HG02852 (cell line): ENCODE data around the gene FGFR2.

ENCODE experiments used
- ATAC-seq: cut with Tn5 transposase; IDR thresholded peaks from one replicate; pipeline ENCODE4 v1.9.1; 2021; ENCODE audit warnings: mild to moderate bottlenecking, moderate library complexity; ENCODE audit not compliant: unreplicated experiment

The FGFR2 gene

GRCh38 chr10:121500701-121501332 is 97.4 kb downstream of the FGFR2 start:
- ATAC-seq = no peak

- no peak for ATAC-seq
These were observed 100.5 kb downstream of the FGFR2 start for GRCh38 chr10:121497513-121498470.

GRCh38 chr10:121495719-121496118 is 102.5 kb downstream of the FGFR2 start:
- ATAC-seq = no peak

GRCh38 chr10:121494296-121494695 is 103.9 kb downstream of the FGFR2 start:
- ATAC-seq = no peak

GRCh38 chr10:121493521-121493920 is 104.7 kb downstream of the FGFR2 start:
- no peak for ATAC-seq

- no peak for ATAC-seq
These were observed 107.2 kb downstream of the FGFR2 start for GRCh38 chr10:121490871-121491519.

GRCh38 chr10:121485436-121486139 is 112.7 kb downstream of the FGFR2 start:
- no peak for ATAC-seq

GRCh38 chr10:121484816-121485215 is 113.4 kb downstream of the FGFR2 start:
- ATAC-seq = no peak

GRCh38 chr10:121484401-121484800 is 113.8 kb downstream of the FGFR2 start:
- no peak for ATAC-seq

- ATAC-seq = no peak
These were observed 117.1 kb downstream of the FGFR2 start for GRCh38 chr10:121481180-121481579.

GRCh38 chr10:121478556-121478955 is 119.7 kb downstream of the FGFR2 start:
- no peak for ATAC-seq

- ATAC-seq = no peak
These were observed 128.2 kb downstream of the FGFR2 start for GRCh38 chr10:121469797-121470606.

GRCh38 chr10:121468726-121469125 is 129.5 kb downstream of the FGFR2 start:
- no peak for ATAC-seq

- ATAC-seq = no peak
These were observed 131.8 kb downstream of the FGFR2 start for GRCh38 chr10:121466424-121466823.

- no peak for ATAC-seq
These were observed 133.0 kb downstream of the FGFR2 start for GRCh38 chr10:121465215-121465614.

- no peak for ATAC-seq
These were observed 133.7 kb downstream of the FGFR2 start for GRCh38 chr10:121464517-121464916.

- no peak for ATAC-seq
These were observed 135.3 kb downstream of the FGFR2 start for GRCh38 chr10:121462955-121463354.

GRCh38 chr10:121462281-121462680 is 136.0 kb downstream of the FGFR2 start:
- no peak for ATAC-seq

GRCh38 chr10:121461307-121461706 is 136.9 kb downstream of the FGFR2 start:
- no peak for ATAC-seq

GRCh38 chr10:121460733-121461132 is 137.5 kb downstream of the FGFR2 start:
- ATAC-seq = no peak
